Stomach (tissue), 9 donors: ENCODE results near the gene TLCD2. TPM values are rescaled to one million over a fixed set of nuclear protein-coding genes. Genes with fewer than 3 reads are reported as not detected.

Experiments
- DNase-seq, 2 donors: peaks; one replicate each; pipeline versions ENCODE4 v3.0.0 to v3.0.0-alpha.2; 2013 to 2019
- H3K27ac ChIP-seq, 5 donors: fragments of 200-600 bp in 4 of 5; sonication (generic) in 4 of 5; one replicate each; pipeline ENCODE4 v1.5.1; 2013 to 2019; ENCODE audit warnings: mild to moderate bottlenecking in 1 of 5, moderate library complexity in 1 of 5
- H3K27me3 ChIP-seq, 3 donors: fragments of 200-600 bp; sonication (generic); one replicate each; pipeline ENCODE4 v1.5.1; 2017 to 2019; ENCODE audit warnings: mixed run types in 1 of 3
- H3K36me3 ChIP-seq, 4 donors: fragments of 200-600 bp; sonication (generic); 1 replicate in 3 of 4; 2 replicates in 1 of 4; pipeline ENCODE4 v1.5.1; 2016 to 2019
- H3K4me1 ChIP-seq, 4 donors: fragments of 200-600 bp; sonication (generic); one replicate each; pipeline ENCODE4 v1.5.1; 2016 to 2019
- H3K4me3 ChIP-seq, 4 donors: fragments of 200-600 bp; sonication (generic) in 3 of 4; one replicate each; pipeline ENCODE4 v1.5.1; 2016 to 2019; ENCODE audit warnings: mild to moderate bottlenecking in 1 of 4
- H3K9me3 ChIP-seq, 4 donors: fragments of 200-600 bp; sonication (generic); one replicate each; pipeline ENCODE4 v1.5.1; 2016 to 2019
- CTCF ChIP-seq, 7 experiments: fragments of 450-650 bp in 4 of 7; fragments of 200-600 bp in 3 of 7; sonication (generic) in 3 of 7; IDR thresholded peaks; one replicate each; pipeline ENCODE4 v1.5.1; 2016 to 2019; ENCODE audit warnings: antibody characterized with exemption in 7 of 7, control low read depth in 2 of 7, mild to moderate bottlenecking in 1 of 7
- EP300 ChIP-seq: sonication (generic); formaldehyde crosslinking; IDR thresholded peaks from one replicate; pipeline ENCODE4 v1.6.1; 2017; ENCODE audit warnings: antibody characterized with exemption
- POLR2A ChIP-seq, 4 donors: fragments of 450-650 bp; IDR thresholded peaks; one replicate each; pipeline ENCODE4 v1.6.1; 2016; ENCODE audit warnings: antibody characterized with exemption in 4 of 4, control low read depth in 2 of 4, mild to moderate bottlenecking in 1 of 4, moderate library complexity in 1 of 4
- POLR2AphosphoS5 ChIP-seq, 3 donors: sonication (generic); formaldehyde crosslinking; IDR thresholded peaks; one replicate each; pipeline ENCODE4 v1.6.1; 2016; ENCODE audit warnings: antibody characterized with exemption in 3 of 3
- WGBS, 5 donors: extraction: QIAGEN DNeasy Blood & Tissue Kit in 3 of 5; methylation state at CpG; one replicate each; pipeline versions ENCODE4 v1.1.5 to v1.1.7; 2013 to 2018; 5-methylcytosine and 5-hydroxymethylcytosine counted together
- intact Hi-C: fragments of 100-400 bp; cut with DNase I; formaldehyde crosslinking; loops from one replicate; pipeline ENCODE4 v1.15.1; 2023; ENCODE audit warnings: low total_unique reads
- polyA plus RNA-seq, 3 donors: library from polyadenylated mRNA; stranded (reverse); fragments of 200-250 nt; gene quantifications; one replicate each; pipeline ENCODE4 v1.2.3, GENCODE V29; 2013
- total RNA-seq, 5 donors: library from RNA; depleted of rRNA; stranded (reverse); fragments of >200 nt; gene quantifications; one replicate each; pipeline versions ENCODE4 v1.1.0 to v1.2.3, GENCODE V29; 2014 to 2016
- donor health status: healthy with polysubstance abuse.
- donor health status: Bipolar disorder and iron deficiency.
- donor health status: healthy.

The TLCD2 gene
- total and polyA plus RNA-seq, 8 donors = 2.8 to 9.6 (median 6.0) TPM

- no peaks in the 10 kb centered on the region for H3K9me3 ChIP-seq
- intact Hi-C loops = no loop called here
- no peaks in the 10 kb centered on the region for H3K27me3 ChIP-seq
- no peak overlapping the region for H3K27ac ChIP-seq
- H3K4me1 ChIP-seq = peaks cover 12 to 48% (median 33%) of the 10 kb centered on the region in 4 donors
- DNase-seq = no peak
- H3K4me3 ChIP-seq = no peak overlapping the region
- TF ChIP-seq POLR2AphosphoS5 (IDR thresholded peaks at IDR 0.05) (no peak), CTCF (IDR thresholded peaks at IDR 0.05) (no peak), EP300 (no peak), POLR2A (IDR thresholded peaks at IDR 0.05) (no peak)
- 92 to 96% (median 96%) methylated on average over 28 to 38 of the region's 38 CpGs for WGBS, 5 donors
- peaks cover 40 to 95% (median 84%) of the 10 kb centered on the region in 4 donors for H3K36me3 ChIP-seq
These were observed 23.6 kb upstream of the TLCD2 start for GRCh38 chr17:1733759-1734158.

- Histone ChIP-seq H3K9me3 (no peaks in the 10 kb centered on the region), H3K27ac (no peak overlapping the region), H3K4me1 (peaks cover 12 to 56% (median 40%) of the 10 kb centered on the region in 4 donors), H3K27me3 (no peaks in the 10 kb centered on the region), H3K4me3 (no peak overlapping the region), H3K36me3 (peaks cover 42 to 96% (median 87%) of the 10 kb centered on the region in 4 donors)
- TF ChIP-seq POLR2A (IDR thresholded peaks at IDR 0.05) = no peak
- no peak for TF ChIP-seq CTCF (IDR thresholded peaks at IDR 0.05)
- no peak for TF ChIP-seq POLR2AphosphoS5 (IDR thresholded peaks at IDR 0.05)
- no peak for TF ChIP-seq EP300
- whole genome bisulfite sequencing, 5 donors = 71 to 89% (median 84%) methylated on average over 9 to 11 of the region's 11 CpGs
- DNase-seq = no peak
- intact Hi-C loops = no loop called here
These were observed 22.7 kb upstream of the TLCD2 start for GRCh38 chr17:1732833-1733321.

- H3K27ac ChIP-seq = no peak overlapping the region
- intact Hi-C loops = no loop called here
- no peak overlapping the region for H3K4me3 ChIP-seq
- H3K27me3 ChIP-seq = no peaks in the 10 kb centered on the region
- TF ChIP-seq CTCF (IDR thresholded peaks at IDR 0.05) = no peak
- TF ChIP-seq POLR2AphosphoS5 (IDR thresholded peaks at IDR 0.05) = no peak
- TF ChIP-seq POLR2A (IDR thresholded peaks at IDR 0.05) = no peak
- no peak for TF ChIP-seq EP300
- DNase-seq = no peak
- H3K36me3 ChIP-seq = peaks cover 45 to 96% (median 87%) of the 10 kb centered on the region in 4 donors
- 90 to 97% (median 95%) methylated on average over 12 to 22 of the region's 22 CpGs for WGBS, 5 donors
- H3K4me1 ChIP-seq = peaks cover 12 to 58% (median 45%) of the 10 kb centered on the region in 4 donors
- no peaks in the 10 kb centered on the region for H3K9me3 ChIP-seq
These were observed 22.2 kb upstream of the TLCD2 start for GRCh38 chr17:1732241-1732832.

GRCh38 chr17:1731194-1731506 lies 21.0 kb upstream of the TLCD2 start:
- peaks cover 55 to 97% (median 89%) of the 10 kb centered on the region in 4 donors for H3K36me3 ChIP-seq
- H3K27ac ChIP-seq = peak overlapping the region in 4 of 5 donors; percentile 82 to 88 (median 83)
- DNase-seq = no peak
- 83 to 92% (median 88%) methylated on average over 2 to 10 of the region's 10 CpGs for WGBS, 5 donors
- H3K4me3 ChIP-seq = no peak overlapping the region
- H3K4me1 ChIP-seq = peaks cover 20 to 58% (median 46%) of the 10 kb centered on the region in 4 donors
- H3K9me3 ChIP-seq = no peaks in the 10 kb centered on the region
- no peaks in the 10 kb centered on the region for H3K27me3 ChIP-seq
- TF ChIP-seq EP300 (no peak), POLR2A (IDR thresholded peaks at IDR 0.05) (no peak), POLR2AphosphoS5 (IDR thresholded peaks at IDR 0.05) (no peak), CTCF (IDR thresholded peaks at IDR 0.05) (no peak)
- intact Hi-C loops = no loop called here
